ENCODE results near the gene VTA1. TPM values are rescaled to one million over a fixed set of nuclear protein-coding genes. Genes with fewer than 3 reads are reported as not detected.

Gene VTA1
- total and polyA plus RNA-seq, 2 of the 4 experiments (the other 2 are of a cell fraction) = 60.9 to 120 TPM

DNA sequence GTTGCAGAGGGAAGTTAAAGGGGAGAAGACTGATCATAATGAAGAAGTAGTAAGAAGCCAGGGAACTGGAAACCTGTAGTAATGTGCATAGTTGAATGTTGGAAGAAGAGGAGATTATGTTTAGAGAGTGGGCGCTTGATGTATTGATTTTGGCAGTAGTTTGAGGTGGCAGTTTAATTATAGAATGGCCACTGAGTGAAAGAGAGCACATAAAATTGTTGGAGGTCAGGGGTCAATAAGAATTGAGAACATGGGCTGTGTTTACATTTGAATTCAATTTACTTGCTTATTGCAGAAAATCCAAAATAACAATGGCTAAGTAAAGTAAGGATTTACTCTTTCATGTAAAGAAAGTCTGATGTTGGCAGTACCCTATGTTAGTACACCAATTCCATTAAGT, 15.7 kb downstream of the VTA1 start:
- no peak overlapping the region for H4K5ac ChIP-seq (ENCODE audit: low read depth, low read length)
- H3K14ac ChIP-seq (replicated peaks; ENCODE audit: low read depth, low read length) = no peak overlapping the region
- no peak overlapping the region for H3K56ac ChIP-seq (ENCODE audit: extremely low read depth, insufficient read depth, low read length)
- ChIA-PET CTCF (no interaction called here), POLR2A (ENCODE audit: unreplicated experiment) (no interaction called here)
- H2BK120ac ChIP-seq (ENCODE audit: low read depth, low read length) = no peak overlapping the region
- H3K27me3 ChIP-seq (ENCODE audit: control insufficient read depth, insufficient read depth, low read length) = no peaks in the 10 kb centered on the region
- no peak overlapping the region for H4K91ac ChIP-seq (ENCODE audit: insufficient read depth, low read depth, low read length)
- H3K23ac ChIP-seq (ENCODE audit: low read depth, low read length) = no peak overlapping the region
- no peak for ATAC-seq (ENCODE audit: low read depth)
- H4K20me1 ChIP-seq (ENCODE audit: insufficient read depth, low read length) = peaks cover 18% of the 10 kb centered on the region; the same call in 1 of the 2 replicates
- no peak overlapping the region for H3K4me3 ChIP-seq (ENCODE audit: insufficient read depth, low read depth, low read length)
- H3K9ac ChIP-seq (ENCODE audit: low read depth, low read length) = no peak overlapping the region
- H2BK15ac ChIP-seq (ENCODE audit: low read depth, low read length) = no peak overlapping the region
- 100% methylated on average over 1 of the region's 1 CpG; no CpG with 5 or more reads in 1 of the 2 experiments for WGBS, 2 experiments (ENCODE audit: extremely low coverage in 2 of 2, insufficient read length in 1 of 2)
- no peak overlapping the region for H2BK20ac ChIP-seq (ENCODE audit: low read depth, low read length)
- H2AK9ac ChIP-seq (replicated peaks; ENCODE audit: low read depth, low read length, poor library complexity) = no peak overlapping the region
- dilution Hi-C loops (cut with HindIII; ENCODE audit: low sequenced_read_pairs, unreplicated experiment) (no loop called here), intact Hi-C loops (cut with micrococcal nuclease) (no loop called here), in situ Hi-C loops (cut with MboI; ENCODE audit: low sequenced_read_pairs) (no loop called here)
- H3K9me3 ChIP-seq (ENCODE audit: control insufficient read depth, insufficient read depth, low read length) = no peaks in the 10 kb centered on the region
- H3K4ac ChIP-seq (ENCODE audit: low read depth, low read length) = no peak overlapping the region
- H2AK5ac ChIP-seq (ENCODE audit: low read depth, low read length) = no peak overlapping the region
- H4K8ac ChIP-seq (ENCODE audit: low read depth in 2 of 2, low read length in 2 of 2) = no peak overlapping the region
- BruUV-seq (replicated peaks) = no TSS peak
- no peak overlapping the region for H2BK5ac ChIP-seq (ENCODE audit: low read depth, low read length, poor library complexity, severe bottlenecking)
- no peak overlapping the region for H2AFZ ChIP-seq (replicated peaks; ENCODE audit: low read length, poor library complexity)
- TF ChIP-seq SMC3 (IDR thresholded peaks at IDR 0.05; ENCODE audit: low read depth, low read length) = no peak
- no peak for TF ChIP-seq MAZ (IDR thresholded peaks at IDR 0.05; ENCODE audit: borderline replicate concordance, low read depth, low read length)
- TF ChIP-seq, protein P1, sequence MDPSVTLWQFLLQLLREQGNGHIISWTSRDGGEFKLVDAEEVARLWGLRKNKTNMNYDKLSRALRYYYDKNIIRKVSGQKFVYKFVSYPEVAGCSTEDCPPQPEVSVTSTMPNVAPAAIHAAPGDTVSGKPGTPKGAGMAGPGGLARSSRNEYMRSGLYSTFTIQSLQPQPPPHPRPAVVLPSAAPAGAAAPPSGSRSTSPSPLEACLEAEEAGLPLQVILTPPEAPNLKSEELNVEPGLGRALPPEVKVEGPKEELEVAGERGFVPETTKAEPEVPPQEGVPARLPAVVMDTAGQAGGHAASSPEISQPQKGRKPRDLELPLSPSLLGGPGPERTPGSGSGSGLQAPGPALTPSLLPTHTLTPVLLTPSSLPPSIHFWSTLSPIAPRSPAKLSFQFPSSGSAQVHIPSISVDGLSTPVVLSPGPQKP (IDR thresholded peaks at IDR 0.05; ENCODE audit: borderline replicate concordance, low read depth, low read length) = no peak
- H3K4me2 ChIP-seq (ENCODE audit: low read depth, low read length) = no peak overlapping the region
- H3K18ac ChIP-seq (ENCODE audit: low read depth, low read length) = no peak overlapping the region
- peaks cover 20 to 54% of the 10 kb centered on the region in 2 experiments for H3K79me1 ChIP-seq (ENCODE audit: low read depth in 1 of 2, low read length in 2 of 2)
- H3K36me3 ChIP-seq (ENCODE audit: control insufficient read depth, insufficient read depth, low read length) = peaks cover 2% of the 10 kb centered on the region
- no peak overlapping the region for H3K27ac ChIP-seq (ENCODE audit: insufficient read depth, low read length)
- no peaks in the 10 kb centered on the region; the same call in 1 of the 2 replicates for H3K9me1 ChIP-seq (ENCODE audit: insufficient read depth, low read length)
- DNase-seq = no peak
- no peaks in the 10 kb centered on the region for H3K4me1 ChIP-seq (ENCODE audit: control insufficient read depth, insufficient read depth, low read length)

Measured in IMR-90 (cell line).